CD14-positive monocyte (primary cell): ENCODE data around the gene ZNF423. TPM values are rescaled to one million over a fixed set of nuclear protein-coding genes. Genes with fewer than 3 reads are reported as not detected.

ENCODE experiments used
- DNase-seq, 3 donors: peaks; one replicate each; pipeline ENCODE4 v3.0.0-alpha.2; 2011 to 2022
- H2AFZ ChIP-seq: 2 replicates; pipeline ENCODE4 v1.6.0; 2012; ENCODE audit warnings: mild to moderate bottlenecking, low read depth, low read length, inconsistent platforms; ENCODE audit not compliant: insufficient read depth, poor library complexity, severe bottlenecking
- H3K27ac ChIP-seq, 2 donors: 1 replicate in 1 of 2; 2 replicates in 1 of 2; pipeline ENCODE4 v1.5.1; 2012 to 2013; ENCODE audit warnings: low read length in 2 of 2, control low read depth in 1 of 2, inconsistent platforms in 1 of 2, low read depth in 1 of 2, mild to moderate bottlenecking in 1 of 2
- H3K27me3 ChIP-seq, 2 donors: one replicate each; pipeline versions ENCODE4 v1.6.0 to v1.6.1; 2011 to 2013; ENCODE audit warnings: low read length in 2 of 2; ENCODE audit not compliant: control insufficient read depth in 2 of 2, insufficient read depth in 2 of 2
- H3K36me3 ChIP-seq, 2 donors: replicated peaks in 1 of 2; 1 replicate in 1 of 2; 2 replicates in 1 of 2; pipeline versions ENCODE4 v1.5.1 to v1.6.1; 2012 to 2013; ENCODE audit warnings: low read length in 2 of 2, control low read depth in 1 of 2, inconsistent platforms in 1 of 2, mild to moderate bottlenecking in 1 of 2; ENCODE audit not compliant: insufficient read depth in 2 of 2, control insufficient read depth in 1 of 2
- H3K4me1 ChIP-seq, 2 donors: 1 replicate in 1 of 2; 2 replicates in 1 of 2; pipeline versions ENCODE4 v1.5.1 to v1.6.1; 2012 to 2013; ENCODE audit warnings: low read length in 2 of 2, control low read depth in 1 of 2, inconsistent platforms in 1 of 2, mild to moderate bottlenecking in 1 of 2, moderate library complexity in 1 of 2; ENCODE audit not compliant: insufficient read depth in 2 of 2, control insufficient read depth in 1 of 2
- H3K4me2 ChIP-seq: replicated peaks from 2 replicates; pipeline ENCODE3; 2012; ENCODE audit warnings: low read length, moderate library complexity, mild to moderate bottlenecking; ENCODE audit not compliant: poor library complexity, severe bottlenecking; ENCODE audit errors: extremely low read depth
- H3K4me3 ChIP-seq, 3 experiments: fragments of 200-600 bp in 1 of 3; sonication (generic) in 1 of 3; replicated peaks in 1 of 3; 1 replicate in 2 of 3; 2 replicates in 1 of 3; pipeline ENCODE4 v1.5.1; 2011 to 2013; ENCODE audit warnings: low read length in 3 of 3, mild to moderate bottlenecking in 3 of 3, control low read depth in 2 of 3, low read depth in 2 of 3, inconsistent platforms in 1 of 3, moderate library complexity in 1 of 3
- H3K79me2 ChIP-seq: 2 replicates; pipeline ENCODE4 v1.6.0; 2012; ENCODE audit warnings: mild to moderate bottlenecking, control low read depth, inconsistent platforms, low read length, moderate library complexity; ENCODE audit not compliant: insufficient read depth
- H3K9ac ChIP-seq: 2 replicates; pipeline ENCODE4 v1.6.0; 2017; ENCODE audit warnings: low read length, mild to moderate bottlenecking; ENCODE audit not compliant: insufficient read depth, poor library complexity, severe bottlenecking
- H3K9me3 ChIP-seq, 2 donors: replicated peaks in 1 of 2; 1 replicate in 1 of 2; 2 replicates in 1 of 2; pipeline versions ENCODE4 v1.5.1 to v1.6.1; 2012 to 2013; ENCODE audit warnings: low read length in 2 of 2, control low read depth in 1 of 2; ENCODE audit not compliant: control insufficient read depth in 1 of 2, insufficient read depth in 1 of 2
- H4K20me1 ChIP-seq: 2 replicates; pipeline ENCODE4 v1.6.0; 2012; ENCODE audit warnings: mild to moderate bottlenecking, low read length, control low read depth, moderate library complexity; ENCODE audit not compliant: insufficient read depth
- H3K27ac Mint-ChIP-seq, 7 donors: one replicate each; pipeline ENCODE4 v1.8.0; 2020; ENCODE audit warnings: mild to moderate bottlenecking in 7 of 7, mixed read lengths in 7 of 7, moderate library complexity in 6 of 7, inconsistent platforms in 2 of 7
- H3K27me3 Mint-ChIP-seq, 3 donors: one replicate each; pipeline ENCODE4 v1.8.0; 2021 to 2022; ENCODE audit warnings: low read depth in 3 of 3, mild to moderate bottlenecking in 3 of 3, mixed read lengths in 3 of 3, moderate library complexity in 3 of 3, inconsistent platforms in 1 of 3
- H3K36me3 Mint-ChIP-seq, 2 donors: one replicate each; pipeline ENCODE4 v1.8.0; 2020; ENCODE audit warnings: mixed read lengths in 2 of 2, inconsistent platforms in 1 of 2, mild to moderate bottlenecking in 1 of 2
- H3K4me1 Mint-ChIP-seq: one replicate; pipeline ENCODE4 v1.8.0; 2020; ENCODE audit warnings: mild to moderate bottlenecking, mixed read lengths
- H3K4me3 Mint-ChIP-seq, 2 donors: one replicate each; pipeline ENCODE4 v1.8.0; 2020; ENCODE audit warnings: mild to moderate bottlenecking in 2 of 2, mixed read lengths in 2 of 2, moderate library complexity in 1 of 2
- H3K9me3 Mint-ChIP-seq, 7 donors: one replicate each; pipeline ENCODE4 v1.8.0; 2020 to 2022; ENCODE audit warnings: mixed read lengths in 7 of 7, mild to moderate bottlenecking in 6 of 7, moderate library complexity in 6 of 7, inconsistent platforms in 2 of 7
- WGBS: methylation state at CpG from one replicate; pipeline ENCODE4 v1.1.5; 2013; ENCODE audit warnings: missing lambda C conversion rate; ENCODE audit not compliant: insufficient coverage; 5-methylcytosine and 5-hydroxymethylcytosine counted together
- intact Hi-C, 2 donors: fragments of 100-400 bp; cut with micrococcal nuclease; formaldehyde crosslinking; loops; one replicate each; pipeline versions ENCODE4 v1.15.0 to v1.15.1; 2023
- polyA plus RNA-seq, 3 donors: library from polyadenylated mRNA; depleted of rRNA in 1 of 3; unstranded in 2 of 3; stranded (reverse) in 1 of 3; fragments of 300-500 nt in 2 of 3; fragments of >200 nt in 1 of 3; fragmentation: Illumina TruSeq in 2 of 3; gene quantifications; 1 replicate in 2 of 3; 2 replicates in 1 of 3; pipeline ENCODE4 v1.2.3, GENCODE V29; 2012 to 2021
- TF ChIP-seq, protein P1 (sequence below): fragments of 200-600 bp; IDR thresholded peaks from one replicate; pipeline ENCODE4 v1.8.0; 2022; ENCODE audit warnings: antibody characterized with exemption, mild to moderate bottlenecking

ZNF423 gene
- polyA plus RNA-seq, 3 donors, result not detected

DNA sequence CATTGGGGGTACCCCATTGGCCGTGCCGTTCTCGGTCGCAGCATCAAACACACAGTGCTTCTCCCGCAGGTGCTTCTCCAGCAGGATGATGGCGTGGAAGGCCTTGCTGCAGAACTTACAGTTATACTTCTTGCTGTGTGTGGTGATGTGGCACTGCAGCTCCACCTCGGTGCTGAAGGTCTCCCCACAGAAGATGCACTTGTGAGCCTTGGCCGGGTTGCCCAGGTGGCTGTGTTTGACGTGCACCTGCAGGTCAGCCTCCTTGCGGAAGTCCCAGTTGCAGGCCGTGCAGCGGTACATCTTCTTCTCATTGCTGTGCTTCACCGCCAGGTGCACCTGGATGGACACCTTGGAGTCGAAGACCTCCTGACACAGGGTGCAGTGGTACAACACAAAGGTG, 219.3 kb downstream of the ZNF423 start:
- intact Hi-C loops, result no loop called here
- no peaks in the 10 kb centered on the region for H3K4me1 Mint-ChIP-seq

DNA sequence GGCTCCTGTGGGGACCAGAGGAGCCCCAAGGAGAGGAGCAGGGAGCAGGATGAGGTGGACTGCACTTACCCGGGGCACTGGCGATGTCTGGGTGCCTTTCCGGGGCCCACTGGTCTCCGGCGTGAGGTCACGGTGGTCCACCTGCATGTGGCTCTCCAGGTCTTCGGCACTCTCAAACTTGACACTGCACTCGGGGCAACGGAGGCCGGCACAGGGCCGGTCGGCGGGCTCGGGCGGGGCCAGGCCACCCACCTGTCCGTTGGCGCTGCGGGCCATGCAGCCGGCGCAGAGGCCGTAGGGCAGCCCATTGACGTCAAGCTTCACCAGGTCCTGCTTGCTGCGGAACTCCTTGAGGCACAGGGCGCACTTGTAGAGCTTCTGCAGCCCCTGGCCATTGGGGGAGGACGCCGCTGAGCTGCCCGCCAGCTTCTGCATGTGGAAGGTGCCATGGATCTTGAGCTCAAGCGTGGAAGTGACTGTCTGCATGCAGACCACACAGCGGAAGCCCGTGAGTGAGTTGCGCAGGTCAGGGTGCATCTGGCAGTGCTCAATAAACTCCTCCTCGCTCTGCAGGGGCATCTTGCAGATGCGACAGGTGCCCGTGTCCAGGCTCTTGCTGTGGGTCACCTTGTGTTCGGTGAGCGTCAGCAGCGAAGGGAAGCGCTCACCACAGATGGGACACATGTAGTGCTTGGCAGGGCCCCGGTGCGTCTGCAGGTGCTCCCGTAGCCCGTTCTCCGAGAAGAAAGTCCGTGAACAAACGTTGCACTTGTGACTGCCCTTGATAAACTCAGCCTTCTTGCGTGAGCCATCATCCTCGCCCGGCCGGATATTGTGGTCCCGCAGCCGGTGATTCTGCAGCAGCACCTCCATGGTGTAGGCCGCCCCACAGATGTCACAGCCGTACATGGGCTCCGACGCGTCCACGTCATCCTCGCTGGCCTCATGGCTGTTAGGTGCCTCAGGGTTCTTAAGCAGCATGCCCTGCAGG, 220.0 kb downstream of the ZNF423 start:
- no peak overlapping the region for H3K4me2 ChIP-seq
- DNase-seq, result no peak
- no peak overlapping the region for H3K9ac ChIP-seq
- intact Hi-C loops, result no loop called here
- H3K4me3 ChIP-seq, result no peak overlapping the region
- no peaks in the 10 kb centered on the region for H3K9me3 ChIP-seq
- WGBS, result 95% methylated on average over 58 of the region's 58 CpGs
- H3K36me3 ChIP-seq, result no peaks in the 10 kb centered on the region
- no peaks in the 10 kb centered on the region for H3K4me1 ChIP-seq
- no peaks in the 10 kb centered on the region for H3K27me3 ChIP-seq
- TF ChIP-seq, protein P1, sequence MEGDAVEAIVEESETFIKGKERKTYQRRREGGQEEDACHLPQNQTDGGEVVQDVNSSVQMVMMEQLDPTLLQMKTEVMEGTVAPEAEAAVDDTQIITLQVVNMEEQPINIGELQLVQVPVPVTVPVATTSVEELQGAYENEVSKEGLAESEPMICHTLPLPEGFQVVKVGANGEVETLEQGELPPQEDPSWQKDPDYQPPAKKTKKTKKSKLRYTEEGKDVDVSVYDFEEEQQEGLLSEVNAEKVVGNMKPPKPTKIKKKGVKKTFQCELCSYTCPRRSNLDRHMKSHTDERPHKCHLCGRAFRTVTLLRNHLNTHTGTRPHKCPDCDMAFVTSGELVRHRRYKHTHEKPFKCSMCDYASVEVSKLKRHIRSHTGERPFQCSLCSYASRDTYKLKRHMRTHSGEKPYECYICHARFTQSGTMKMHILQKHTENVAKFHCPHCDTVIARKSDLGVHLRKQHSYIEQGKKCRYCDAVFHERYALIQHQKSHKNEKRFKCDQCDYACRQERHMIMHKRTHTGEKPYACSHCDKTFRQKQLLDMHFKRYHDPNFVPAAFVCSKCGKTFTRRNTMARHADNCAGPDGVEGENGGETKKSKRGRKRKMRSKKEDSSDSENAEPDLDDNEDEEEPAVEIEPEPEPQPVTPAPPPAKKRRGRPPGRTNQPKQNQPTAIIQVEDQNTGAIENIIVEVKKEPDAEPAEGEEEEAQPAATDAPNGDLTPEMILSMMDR, result no peak
- Mint-ChIP-seq H3K4me3 (no peak overlapping the region), H3K9me3 (peaks cover 0 to 3% (median 0%) of the 10 kb centered on the region in 7 donors), H3K4me1 (no peaks in the 10 kb centered on the region), H3K27ac (no peak overlapping the region), H3K36me3 (no peaks in the 10 kb centered on the region), H3K27me3 (peaks cover 2 to 7% (median 5%) of the 10 kb centered on the region in 3 donors)
- H3K27ac ChIP-seq, result no peak overlapping the region
- no peaks in the 10 kb centered on the region for H3K79me2 ChIP-seq
- H4K20me1 ChIP-seq, result no peaks in the 10 kb centered on the region
- H2AFZ ChIP-seq, result no peak overlapping the region

More for the DNA sequence above, 219.3 kb downstream of the ZNF423 start:
- H3K4me1 ChIP-seq, result no peaks in the 10 kb centered on the region
- H3K4me2 ChIP-seq, result no peak overlapping the region
- no peak overlapping the region for H3K4me3 ChIP-seq
- Mint-ChIP-seq H3K4me3 (no peak overlapping the region), H3K27me3 (peaks cover 2 to 5% (median 4%) of the 10 kb centered on the region in 3 donors), H3K36me3 (no peaks in the 10 kb centered on the region), H3K9me3 (peaks cover 0 to 3% (median 0%) of the 10 kb centered on the region in 7 donors), H3K27ac (no peak overlapping the region)
- no peak for DNase-seq
- no peak overlapping the region for H3K9ac ChIP-seq
- WGBS, result 96% methylated on average over 8 of the region's 14 CpGs
- no peaks in the 10 kb centered on the region for H3K9me3 ChIP-seq
- H2AFZ ChIP-seq, result no peak overlapping the region
- no peaks in the 10 kb centered on the region for H3K27me3 ChIP-seq
- H3K79me2 ChIP-seq, result no peaks in the 10 kb centered on the region
- no peaks in the 10 kb centered on the region for H3K36me3 ChIP-seq
- no peaks in the 10 kb centered on the region for H4K20me1 ChIP-seq
- no peak overlapping the region for H3K27ac ChIP-seq
- TF ChIP-seq, protein P1, result no peak
